ENCODE data around the gene PEMT. TPM values are rescaled to one million over a fixed set of nuclear protein-coding genes. Genes with fewer than 3 reads are reported as not detected.

The PEMT gene
- total and polyA plus RNA-seq, 2 of the 8 experiments (the other 6 are each of a cell fraction or from before 2014, with no cell fraction given) = 42.0 to 118 TPM

DNA sequence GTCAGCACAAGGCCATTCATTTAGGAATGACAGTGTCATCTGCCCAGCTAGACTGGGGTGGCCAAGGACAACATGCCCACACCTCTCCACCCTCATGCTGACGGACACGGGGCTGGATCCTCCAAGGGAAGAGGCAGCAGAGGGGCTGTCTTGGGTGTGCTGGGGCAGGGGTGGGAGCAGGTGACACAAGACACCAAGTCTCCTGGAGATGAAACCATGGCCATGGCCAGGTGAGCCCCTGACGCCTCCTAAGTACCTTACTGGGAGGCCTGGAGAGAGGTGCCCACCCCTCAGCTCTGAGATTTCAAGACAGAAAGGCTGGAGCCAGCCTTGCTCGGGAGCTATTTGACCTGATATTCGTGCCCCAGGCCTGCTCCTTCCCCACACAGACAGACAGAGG, 86.4 kb downstream of the PEMT start (continued):
- TF ChIP-seq POLR2AphosphoS5 (IDR thresholded peaks at IDR 0.05; ENCODE audit: low read depth, low read length) = no peak

All from H1 (cell line).